ENCODE data around the gene MAN1B1.

The MAN1B1 gene

GRCh38 chr9:137042751-137043727 is 43.7 kb upstream of the MAN1B1 start (continued):
- no peak for TF ChIP-seq TSHZ2 (CRISPR knock-in tag; IDR thresholded peaks at IDR 0.05)

- no peak for ATAC-seq
- no peak for TF ChIP-seq RARB (CRISPR knock-in tag; IDR thresholded peaks at IDR 0.05)
- TF ChIP-seq ZNF8 (CRISPR knock-in tag; IDR thresholded peaks at IDR 0.05), result no peak
- no peak for TF ChIP-seq OSR1 (CRISPR knock-in tag; IDR thresholded peaks at IDR 0.05)
- no peak for TF ChIP-seq TSHZ2 (CRISPR knock-in tag; IDR thresholded peaks at IDR 0.05)
- TF ChIP-seq CSRNP3 (CRISPR knock-in tag; IDR thresholded peaks at IDR 0.05), result no peak
- no peak for TF ChIP-seq ESRRG (CRISPR knock-in tag; IDR thresholded peaks at IDR 0.05)
- no peak for TF ChIP-seq CSDC2 (CRISPR knock-in tag; IDR thresholded peaks at IDR 0.05)
- no peak for TF ChIP-seq PPARA (CRISPR knock-in tag; IDR thresholded peaks at IDR 0.05; ENCODE audit: borderline replicate concordance)
- no peak for TF ChIP-seq GLIS3 (CRISPR knock-in tag; IDR thresholded peaks at IDR 0.05)
- TF ChIP-seq BACH2 (CRISPR knock-in tag; IDR thresholded peaks at IDR 0.05; ENCODE audit: borderline replicate concordance), result no peak
- no peak for TF ChIP-seq ZFP3 (CRISPR knock-in tag; IDR thresholded peaks at IDR 0.05)
- TF ChIP-seq ZNF70 (CRISPR knock-in tag; IDR thresholded peaks at IDR 0.05), result no peak
- no peak for TF ChIP-seq TOX (CRISPR knock-in tag; IDR thresholded peaks at IDR 0.05; ENCODE audit: borderline replicate concordance)
- no peak for TF ChIP-seq CREB5 (CRISPR knock-in tag; IDR thresholded peaks at IDR 0.05; ENCODE audit: low read depth)
Measured at GRCh38 chr9:137044037-137044436, 42.7 kb upstream of the MAN1B1 start.

GRCh38 chr9:137044502-137045177 is 42.1 kb upstream of the MAN1B1 start:
- TF ChIP-seq ZFP3 (CRISPR knock-in tag; IDR thresholded peaks at IDR 0.05) (no peak), ISL1 (CRISPR knock-in tag; IDR thresholded peaks at IDR 0.05) (no peak), BACH2 (CRISPR knock-in tag; IDR thresholded peaks at IDR 0.05; ENCODE audit: borderline replicate concordance) (no peak), OSR1 (CRISPR knock-in tag; IDR thresholded peaks at IDR 0.05) (no peak), CREB5 (CRISPR knock-in tag; IDR thresholded peaks at IDR 0.05; ENCODE audit: low read depth) (no peak), TSHZ2 (CRISPR knock-in tag; IDR thresholded peaks at IDR 0.05) (no peak), ZNF70 (CRISPR knock-in tag; IDR thresholded peaks at IDR 0.05) (no peak)

More at GRCh38 chr9:137044502-137045177, 42.1 kb upstream of the MAN1B1 start:
- 0 out of 3 replicates have a peak, but pooled peaks have one; percentile 2 for ATAC-seq
